ENCODE measurements around the gene PELI1. TPM values are rescaled to one million over a fixed set of nuclear protein-coding genes. Genes with fewer than 3 reads are reported as not detected.

The PELI1 gene
- polyA plus RNA-seq, 1 donor from 2014 or later = 34.9 TPM

DNA sequence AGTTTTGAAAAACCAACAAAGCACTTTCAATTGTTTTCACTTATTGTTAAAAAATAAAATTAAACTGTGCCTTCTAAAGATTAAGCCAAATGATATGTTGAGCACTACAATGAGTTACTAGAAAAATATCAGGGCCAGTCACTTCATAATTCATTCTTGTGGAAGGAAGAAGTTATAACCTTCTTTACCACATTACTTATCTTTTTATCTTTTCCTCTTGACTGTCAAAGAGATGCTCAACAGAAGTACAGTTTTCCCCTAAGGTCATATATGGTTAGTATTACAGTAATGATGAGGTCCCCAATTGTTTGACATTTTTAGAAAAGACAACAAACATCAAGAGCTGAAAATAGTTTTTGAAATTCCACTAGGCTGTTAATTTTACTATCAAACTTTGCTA lies 9.4 kb downstream of the PELI1 start:
- Histone ChIP-seq H3K9ac (ENCODE audit: low read length) (no peak overlapping the region), H3K79me2 (replicated peaks; ENCODE audit: insufficient read depth, low read length) (peaks cover 89% of the 10 kb centered on the region)

GRCh38 chr2:64133828-64134227 lies 10.4 kb downstream of the PELI1 start:
- no peaks in the 10 kb centered on the region for H3K36me3 ChIP-seq (ENCODE audit: insufficient read depth, low read length)
- H3K79me2 ChIP-seq (replicated peaks; ENCODE audit: insufficient read depth, low read length) = peaks cover 88% of the 10 kb centered on the region
- H3F3A ChIP-seq (ENCODE audit: insufficient read depth, low read length, poor library complexity, severe bottlenecking) = peaks cover 3% of the 10 kb centered on the region
- H3K27ac ChIP-seq (ENCODE audit: low read length) = no peak overlapping the region
- no peaks in the 10 kb centered on the region for H3K9me3 ChIP-seq (ENCODE audit: low read length)
- no peak overlapping the region for H3K4me2 ChIP-seq (ENCODE audit: low read length)
- H2AFZ ChIP-seq (ENCODE audit: low read depth, low read length) = no peak overlapping the region
- no peaks in the 10 kb centered on the region for H4K20me1 ChIP-seq (ENCODE audit: insufficient read depth)
- no peaks in the 10 kb centered on the region for H3K27me3 ChIP-seq (ENCODE audit: insufficient read depth, low read depth, low read length)
- TF ChIP-seq MXI1 (conservative IDR thresholded peaks at IDR 0.05; ENCODE audit: poor library complexity, severe bottlenecking) (no peak), EP300 (conservative IDR thresholded peaks at IDR 0.05; ENCODE audit: poor library complexity, severe bottlenecking) (no peak), SMC3 (conservative IDR thresholded peaks at IDR 0.05; ENCODE audit: poor library complexity) (no peak), EZH2 (IDR thresholded peaks at IDR 0.05; ENCODE audit: borderline replicate concordance, insufficient read depth, low read length, poor library complexity, severe bottlenecking) (no peak), REST (IDR thresholded peaks at IDR 0.05; ENCODE audit: borderline replicate concordance) (no peak), TAF1 (IDR thresholded peaks at IDR 0.05; ENCODE audit: low read depth) (no peak), RAD21 (conservative IDR thresholded peaks at IDR 0.05) (no peak), POLR2AphosphoS5 (IDR thresholded peaks at IDR 0.05) (no peak)
- TF ChIP-seq, protein P1, sequence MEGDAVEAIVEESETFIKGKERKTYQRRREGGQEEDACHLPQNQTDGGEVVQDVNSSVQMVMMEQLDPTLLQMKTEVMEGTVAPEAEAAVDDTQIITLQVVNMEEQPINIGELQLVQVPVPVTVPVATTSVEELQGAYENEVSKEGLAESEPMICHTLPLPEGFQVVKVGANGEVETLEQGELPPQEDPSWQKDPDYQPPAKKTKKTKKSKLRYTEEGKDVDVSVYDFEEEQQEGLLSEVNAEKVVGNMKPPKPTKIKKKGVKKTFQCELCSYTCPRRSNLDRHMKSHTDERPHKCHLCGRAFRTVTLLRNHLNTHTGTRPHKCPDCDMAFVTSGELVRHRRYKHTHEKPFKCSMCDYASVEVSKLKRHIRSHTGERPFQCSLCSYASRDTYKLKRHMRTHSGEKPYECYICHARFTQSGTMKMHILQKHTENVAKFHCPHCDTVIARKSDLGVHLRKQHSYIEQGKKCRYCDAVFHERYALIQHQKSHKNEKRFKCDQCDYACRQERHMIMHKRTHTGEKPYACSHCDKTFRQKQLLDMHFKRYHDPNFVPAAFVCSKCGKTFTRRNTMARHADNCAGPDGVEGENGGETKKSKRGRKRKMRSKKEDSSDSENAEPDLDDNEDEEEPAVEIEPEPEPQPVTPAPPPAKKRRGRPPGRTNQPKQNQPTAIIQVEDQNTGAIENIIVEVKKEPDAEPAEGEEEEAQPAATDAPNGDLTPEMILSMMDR (IDR thresholded peaks at IDR 0.05; ENCODE audit: poor library complexity, severe bottlenecking) = no peak
- no peaks in the 10 kb centered on the region for H3K9me2 ChIP-seq (ENCODE audit: insufficient read depth, low read length)
- no peak overlapping the region for H3K9ac ChIP-seq (ENCODE audit: low read length)
- no peak overlapping the region for H3K4me3 ChIP-seq (ENCODE audit: low read length)

More for the DNA sequence above, 9.4 kb downstream of the PELI1 start:
- no peak overlapping the region for H3K4me2 ChIP-seq (ENCODE audit: low read length)
- no peaks in the 10 kb centered on the region for H3K9me2 ChIP-seq (ENCODE audit: insufficient read depth, low read length)
- H2AFZ ChIP-seq (ENCODE audit: low read depth, low read length) = no peak overlapping the region
- no peaks in the 10 kb centered on the region for H3K9me3 ChIP-seq (ENCODE audit: low read length)
- TF ChIP-seq RAD21 (conservative IDR thresholded peaks at IDR 0.05) = no peak
- TF ChIP-seq REST (IDR thresholded peaks at IDR 0.05; ENCODE audit: borderline replicate concordance) = no peak
- no peak for TF ChIP-seq POLR2AphosphoS5 (IDR thresholded peaks at IDR 0.05)
- no peak for TF ChIP-seq EZH2 (IDR thresholded peaks at IDR 0.05; ENCODE audit: borderline replicate concordance, insufficient read depth, low read length, poor library complexity, severe bottlenecking)
- TF ChIP-seq MXI1 (conservative IDR thresholded peaks at IDR 0.05; ENCODE audit: poor library complexity, severe bottlenecking) = no peak
- no peak for TF ChIP-seq TAF1 (IDR thresholded peaks at IDR 0.05; ENCODE audit: low read depth)
- TF ChIP-seq EP300 (conservative IDR thresholded peaks at IDR 0.05; ENCODE audit: poor library complexity, severe bottlenecking) = no peak
- TF ChIP-seq, protein P1 (IDR thresholded peaks at IDR 0.05; ENCODE audit: poor library complexity, severe bottlenecking) = no peak
- peaks cover 3% of the 10 kb centered on the region for H3F3A ChIP-seq (ENCODE audit: insufficient read depth, low read length, poor library complexity, severe bottlenecking)
- no peak overlapping the region for H3K4me3 ChIP-seq (ENCODE audit: low read length)
- no peaks in the 10 kb centered on the region for H3K36me3 ChIP-seq (ENCODE audit: insufficient read depth, low read length)
- no peaks in the 10 kb centered on the region for H4K20me1 ChIP-seq (ENCODE audit: insufficient read depth)
- H3K27ac ChIP-seq (ENCODE audit: low read length) = no peak overlapping the region
- no peaks in the 10 kb centered on the region for H3K27me3 ChIP-seq (ENCODE audit: insufficient read depth, low read depth, low read length)

Data from neural cell (in vitro differentiated cells).